ENCODE results near the gene PIK3CD. TPM values are rescaled to one million over a fixed set of nuclear protein-coding genes. Genes with fewer than 3 reads are reported as not detected.

PIK3CD gene
- total and polyA plus RNA-seq, 11 donors: 1.9 to 18.8 (median 4.0) TPM

DNA sequence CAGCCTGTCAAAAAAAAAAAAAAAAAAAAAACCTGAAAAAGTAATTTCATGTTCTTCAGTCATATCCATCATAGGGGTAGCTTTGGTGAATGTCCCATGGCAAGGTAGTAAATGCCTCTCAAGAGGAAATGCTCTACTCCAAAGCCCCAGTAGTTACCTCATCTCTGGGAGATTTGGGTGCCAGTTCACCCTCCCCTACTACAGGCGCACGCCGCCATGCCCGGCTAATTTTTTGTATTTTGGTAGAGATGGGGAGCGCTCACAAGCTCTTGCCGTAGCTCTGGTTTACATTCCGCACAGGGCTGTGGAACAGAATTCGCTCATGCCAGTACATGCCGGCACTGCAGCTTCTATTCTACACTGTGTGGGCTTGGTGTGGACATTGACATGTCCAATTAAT, 13.7 kb downstream of the PIK3CD start:
- intact Hi-C loops (cut with DNase I): no loop called here
- Histone ChIP-seq H3K27me3 (peaks cover 0 to 7% (median 0%) of the 10 kb centered on the region in 9 donors), H3K27ac (no peak overlapping the region), H3K9me3 (no peaks in the 10 kb centered on the region), H3K4me3 (no peak overlapping the region), H3K4me1 (peaks cover 0 to 8% (median 0%) of the 10 kb centered on the region in 12 donors), H3K36me3 (peaks cover 0 to 20% (median 0%) of the 10 kb centered on the region in 9 donors)
- 88 to 94% (median 92%) methylated on average over 9 of the region's 9 CpGs for WGBS, 4 donors
- DNase-seq (no peak), ATAC-seq (no peak)
- TF ChIP-seq, protein P1, sequence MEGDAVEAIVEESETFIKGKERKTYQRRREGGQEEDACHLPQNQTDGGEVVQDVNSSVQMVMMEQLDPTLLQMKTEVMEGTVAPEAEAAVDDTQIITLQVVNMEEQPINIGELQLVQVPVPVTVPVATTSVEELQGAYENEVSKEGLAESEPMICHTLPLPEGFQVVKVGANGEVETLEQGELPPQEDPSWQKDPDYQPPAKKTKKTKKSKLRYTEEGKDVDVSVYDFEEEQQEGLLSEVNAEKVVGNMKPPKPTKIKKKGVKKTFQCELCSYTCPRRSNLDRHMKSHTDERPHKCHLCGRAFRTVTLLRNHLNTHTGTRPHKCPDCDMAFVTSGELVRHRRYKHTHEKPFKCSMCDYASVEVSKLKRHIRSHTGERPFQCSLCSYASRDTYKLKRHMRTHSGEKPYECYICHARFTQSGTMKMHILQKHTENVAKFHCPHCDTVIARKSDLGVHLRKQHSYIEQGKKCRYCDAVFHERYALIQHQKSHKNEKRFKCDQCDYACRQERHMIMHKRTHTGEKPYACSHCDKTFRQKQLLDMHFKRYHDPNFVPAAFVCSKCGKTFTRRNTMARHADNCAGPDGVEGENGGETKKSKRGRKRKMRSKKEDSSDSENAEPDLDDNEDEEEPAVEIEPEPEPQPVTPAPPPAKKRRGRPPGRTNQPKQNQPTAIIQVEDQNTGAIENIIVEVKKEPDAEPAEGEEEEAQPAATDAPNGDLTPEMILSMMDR (IDR thresholded peaks at IDR 0.05): no peak
- no peak for TF ChIP-seq POLR2A (IDR thresholded peaks at IDR 0.05)

DNA sequence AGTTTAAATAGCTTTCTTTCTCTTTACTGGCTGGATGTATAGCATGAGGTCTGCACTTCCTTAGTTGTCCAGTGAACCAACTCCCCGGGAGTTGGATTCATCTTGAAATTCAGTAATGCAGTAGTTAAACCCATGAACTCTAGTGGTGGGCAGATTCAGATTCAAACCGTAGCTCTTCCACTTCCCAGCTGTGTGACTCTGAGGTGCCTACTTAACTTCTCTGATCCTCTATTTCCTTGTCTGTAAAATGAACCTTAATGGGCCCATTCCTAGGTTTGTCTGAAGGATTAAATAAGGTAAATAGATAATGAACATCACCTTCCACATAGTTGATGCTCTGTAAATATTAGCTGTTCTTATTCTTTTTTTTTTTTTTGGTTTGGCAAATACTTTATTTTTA, 16.5 kb downstream of the PIK3CD start:
- TF ChIP-seq, protein P1 (IDR thresholded peaks at IDR 0.05): no peak
- no peak for TF ChIP-seq POLR2A (IDR thresholded peaks at IDR 0.05)
- DNase-seq (no peak), ATAC-seq (no peak)
- Histone ChIP-seq H3K9me3 (no peaks in the 10 kb centered on the region), H3K27ac (no peak overlapping the region), H3K27me3 (peaks cover 0 to 4% (median 0%) of the 10 kb centered on the region in 9 donors), H3K4me1 (peaks cover 0 to 10% (median 0%) of the 10 kb centered on the region in 12 donors), H3K36me3 (peaks cover 0 to 21% (median 0%) of the 10 kb centered on the region in 9 donors), H3K4me3 (no peak overlapping the region)
- intact Hi-C loops (cut with DNase I): no loop called here
- 49 to 72% (median 60%) methylated on average over 2 of the region's 2 CpGs for WGBS, 4 donors

DNA sequence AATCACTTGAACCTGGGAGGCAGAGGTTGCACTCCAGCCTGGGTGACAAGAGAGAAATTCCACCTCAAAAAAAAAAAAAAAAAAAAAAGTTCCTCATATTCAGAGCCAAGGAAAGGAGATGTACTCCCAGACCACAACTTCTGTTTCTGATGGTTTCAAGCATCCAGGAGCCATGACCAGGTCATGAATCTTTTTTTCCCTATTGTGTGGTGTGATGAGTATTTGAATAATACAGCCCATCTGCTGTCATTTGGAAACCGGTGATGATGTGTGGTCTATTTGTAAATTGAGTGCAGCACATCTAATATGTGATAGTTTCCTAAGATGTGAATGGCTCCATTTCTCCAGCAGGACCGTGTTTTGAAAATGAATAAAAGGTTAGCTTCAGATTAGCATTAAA, 18.6 kb downstream of the PIK3CD start:
- Histone ChIP-seq H3K9me3 (no peaks in the 10 kb centered on the region), H3K4me3 (no peak overlapping the region), H3K27me3 (peaks cover 0 to 4% (median 0%) of the 10 kb centered on the region in 9 donors), H3K4me1 (peaks cover 0 to 10% (median 0%) of the 10 kb centered on the region in 12 donors), H3K36me3 (peaks cover 0 to 28% (median 0%) of the 10 kb centered on the region in 9 donors), H3K27ac (no peak overlapping the region)
- 79 to 91% (median 85%) methylated on average over 2 of the region's 2 CpGs for WGBS, 4 donors
- TF ChIP-seq, protein P1 (IDR thresholded peaks at IDR 0.05): no peak
- TF ChIP-seq POLR2A (IDR thresholded peaks at IDR 0.05): no peak
- DNase-seq (no peak), ATAC-seq (no peak)
- intact Hi-C loops (cut with DNase I): no loop called here

DNA sequence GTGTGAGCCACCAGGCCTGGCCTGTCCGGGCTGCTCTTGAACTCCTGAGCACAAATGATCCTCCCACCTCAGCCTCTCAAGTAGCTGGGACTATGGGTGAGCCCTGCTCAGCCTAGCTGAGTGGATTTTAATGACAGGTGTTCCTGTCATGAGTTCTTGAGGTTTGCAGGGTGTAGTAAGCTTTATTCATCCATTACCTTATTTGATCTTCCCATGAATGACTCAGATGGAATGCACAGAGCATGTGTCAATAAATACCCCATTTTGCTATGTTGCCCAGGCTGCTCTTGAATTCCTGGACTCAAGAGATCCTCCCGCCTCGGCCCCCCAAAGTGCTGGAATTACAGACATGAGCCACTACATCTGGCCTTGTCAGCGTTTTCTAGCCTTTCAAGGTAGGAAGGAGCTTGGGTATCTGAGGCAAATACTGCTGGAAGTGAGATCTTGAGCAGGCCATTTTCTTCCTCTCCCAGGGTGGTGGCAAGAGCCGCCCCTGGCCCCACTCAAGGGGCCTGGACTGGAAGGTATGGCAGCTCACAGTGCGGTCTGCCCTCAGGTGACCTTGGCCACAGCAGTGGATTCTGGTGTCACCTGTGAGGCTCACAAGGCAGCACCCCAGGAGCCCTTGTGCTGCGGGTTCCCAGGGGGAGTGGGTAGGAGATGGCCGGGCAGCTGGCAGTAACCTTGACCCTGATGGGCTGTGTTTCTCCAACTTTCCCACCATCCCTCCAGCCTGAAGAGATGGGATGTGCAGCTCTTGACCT, 20.0 kb downstream of the PIK3CD start:
- intact Hi-C loops (cut with DNase I): no loop called here
- no peak overlapping the region for H3K4me3 ChIP-seq
- 79 to 91% (median 85%) methylated on average over 6 to 8 of the region's 8 CpGs for WGBS, 4 donors
- TF ChIP-seq, protein P1 (IDR thresholded peaks at IDR 0.05): no peak
- no peak for TF ChIP-seq POLR2A (IDR thresholded peaks at IDR 0.05)
- peaks cover 0 to 10% (median 0%) of the 10 kb centered on the region in 12 donors for H3K4me1 ChIP-seq
- no peak overlapping the region for H3K27ac ChIP-seq
- H3K27me3 ChIP-seq: peaks cover 0 to 4% (median 0%) of the 10 kb centered on the region in 9 donors
- DNase-seq (peak in 1 of 5 donors; percentile 8), ATAC-seq (no peak)
- peaks cover 0 to 30% (median 0%) of the 10 kb centered on the region in 9 donors for H3K36me3 ChIP-seq
- H3K9me3 ChIP-seq: no peaks in the 10 kb centered on the region
